HG03280 (cell line): ENCODE measurements around the gene TLR6.
"Not testable (repeated sequence)": the region's sequence is repeated elsewhere in the genome, so short reads cannot be mapped to it uniquely, and the experiment has no call there.

ENCODE experiments used
- ATAC-seq: cut with Tn5 transposase; IDR thresholded peaks from one replicate; pipeline ENCODE4 v1.9.1; 2021; ENCODE audit warnings: mild to moderate bottlenecking, moderate library complexity; ENCODE audit not compliant: unreplicated experiment

The TLR6 gene

GRCh38 chr4:38823766-38824165, 32.9 kb downstream of the TLR6 start:
- no peak for ATAC-seq

GRCh38 chr4:38822748-38823303, 33.8 kb downstream of the TLR6 start:
- no peak for ATAC-seq

GRCh38 chr4:38821739-38822138, 34.9 kb downstream of the TLR6 start:
- ATAC-seq: no peak

GRCh38 chr4:38820329-38821061, 36.1 kb downstream of the TLR6 start:
- peak; percentile 47 for ATAC-seq

- ATAC-seq: no peak
Observed at GRCh38 chr4:38819569-38819968, 37.0 kb downstream of the TLR6 start.

- ATAC-seq: peak; percentile 39
Observed at GRCh38 chr4:38818441-38818976, 38.1 kb downstream of the TLR6 start.

GRCh38 chr4:38815885-38816782, 40.5 kb downstream of the TLR6 start:
- ATAC-seq: no peak

GRCh38 chr4:38814386-38814785, 42.2 kb downstream of the TLR6 start:
- no peak for ATAC-seq

- no peak for ATAC-seq
Observed at GRCh38 chr4:38811297-38811696, 45.3 kb downstream of the TLR6 start.

- ATAC-seq: not testable (repeated sequence)
Observed at GRCh38 chr4:38807462-38807861, 49.2 kb downstream of the TLR6 start.

GRCh38 chr4:38806251-38806650, 50.4 kb downstream of the TLR6 start:
- ATAC-seq: not testable (repeated sequence)

- peak; percentile 73 for ATAC-seq
Observed at GRCh38 chr4:38805530-38806145, 51.0 kb downstream of the TLR6 start.

- peak; percentile 33 for ATAC-seq
Observed at GRCh38 chr4:38804654-38805295, 51.8 kb downstream of the TLR6 start, which contains the start of gene TLR1. Gene TLR1, minus strand, starts transcription at chr4:38804791. Its CDS starts 5,960 bp downstream, at chr4:38798831.

- ATAC-seq: peak; percentile 47
Observed at GRCh38 chr4:38803833-38804653, 52.6 kb downstream of the TLR6 start.

- no peak for ATAC-seq
Observed at GRCh38 chr4:38802561-38803355, 53.9 kb downstream of the TLR6 start.

GRCh38 chr4:38800961-38801450, 55.6 kb downstream of the TLR6 start:
- no peak for ATAC-seq

GRCh38 chr4:38800366-38800765, 56.3 kb downstream of the TLR6 start:
- ATAC-seq: no peak

- ATAC-seq: no peak
Observed at GRCh38 chr4:38795087-38795486, 61.5 kb downstream of the TLR6 start.
